CD4-positive, alpha-beta memory T cell (primary cell): ENCODE data around the gene EPB41. TPM values are rescaled to one million over a fixed set of nuclear protein-coding genes. Genes with fewer than 3 reads are reported as not detected.

ENCODE experiments used
- CTCF ChIA-PET: fragments of 350-600 bp; sonication (Branson Sonifier 250); formaldehyde crosslinking; loops from one replicate; lab custom pipeline; 2021; ENCODE audit warnings: inconsistent platforms; ENCODE audit not compliant: partially characterized antibody; lab: Charles Lee
- POLR2A ChIA-PET: fragments of 350-600 bp; sonication (Branson Sonifier 250); formaldehyde crosslinking; loops from one replicate; lab custom pipeline; 2021; ENCODE audit not compliant: partially characterized antibody; lab: Charles Lee
- DNase-seq, 5 donors: peaks; one replicate each; pipeline versions ENCODE4 v3.0.0 to v3.0.0-alpha.2; 2020 to 2022; ENCODE audit warnings: mixed read lengths in 1 of 5
- H3K27ac ChIP-seq: one replicate; pipeline ENCODE4 v1.7.0; 2013; ENCODE audit warnings: low read depth, low read length
- H3K27me3 ChIP-seq: 2 replicates; pipeline ENCODE4 v1.7.0; 2013; ENCODE audit warnings: mild to moderate bottlenecking, low read length, moderate library complexity; ENCODE audit not compliant: insufficient read depth
- H3K36me3 ChIP-seq: 2 replicates; pipeline ENCODE4 v1.7.0; 2013; ENCODE audit warnings: mild to moderate bottlenecking, low read length, moderate library complexity; ENCODE audit not compliant: insufficient read depth
- H3K4me1 ChIP-seq: 2 replicates; pipeline ENCODE4 v1.7.0; 2013; ENCODE audit warnings: mild to moderate bottlenecking, low read length, moderate library complexity; ENCODE audit not compliant: insufficient read depth
- H3K4me3 ChIP-seq, 2 donors: one replicate each; pipeline ENCODE4 v1.7.0; 2013; ENCODE audit warnings: low read length in 2 of 2, mild to moderate bottlenecking in 1 of 2
- H3K9me3 ChIP-seq, 2 donors: one replicate each; pipeline ENCODE4 v1.7.0; 2013; ENCODE audit warnings: low read length in 2 of 2, control low read depth in 1 of 2; ENCODE audit not compliant: control insufficient read depth in 1 of 2
- H3K27ac Mint-ChIP-seq, 7 donors: one replicate each; pipeline ENCODE4 v1.8.0; 2020 to 2021; ENCODE audit warnings: mixed read lengths in 7 of 7, mild to moderate bottlenecking in 6 of 7, inconsistent platforms in 3 of 7, moderate library complexity in 3 of 7
- H3K27me3 Mint-ChIP-seq, 2 donors: one replicate each; pipeline ENCODE4 v1.8.0; 2020 to 2021; ENCODE audit warnings: mixed read lengths in 2 of 2
- H3K36me3 Mint-ChIP-seq, 2 donors: one replicate each; pipeline ENCODE4 v1.8.0; 2020 to 2021; ENCODE audit warnings: mixed read lengths in 2 of 2, inconsistent platforms in 1 of 2, mild to moderate bottlenecking in 1 of 2
- H3K4me1 Mint-ChIP-seq, 4 donors: one replicate each; pipeline ENCODE4 v1.8.0; 2020 to 2021; ENCODE audit warnings: mixed read lengths in 4 of 4, mild to moderate bottlenecking in 1 of 4
- H3K4me3 Mint-ChIP-seq, 8 donors: one replicate each; pipeline ENCODE4 v1.8.0; 2020 to 2021; ENCODE audit warnings: mixed read lengths in 8 of 8, mild to moderate bottlenecking in 7 of 8, moderate library complexity in 6 of 8, inconsistent platforms in 3 of 8
- H3K9me3 Mint-ChIP-seq, 8 donors: one replicate each; pipeline ENCODE4 v1.8.0; 2020 to 2021; ENCODE audit warnings: mixed read lengths in 8 of 8, mild to moderate bottlenecking in 5 of 8, inconsistent platforms in 3 of 8, moderate library complexity in 1 of 8
- intact Hi-C: fragments of 100-400 bp; cut with micrococcal nuclease; formaldehyde crosslinking; loops from one replicate; pipeline ENCODE4 v1.15.1; 2023
- polyA plus RNA-seq, 2 donors: library from polyadenylated mRNA; unstranded; fragments of 300-500 nt; fragmentation: Illumina TruSeq; gene quantifications; one replicate each; pipeline ENCODE4 v1.2.3, GENCODE V29; 2021
- total RNA-seq, 2 experiments: library from RNA; stranded (reverse); gene quantifications; one replicate each; pipeline ENCODE4 v1.2.3, GENCODE V29; 2021

The EPB41 gene
- total and polyA plus RNA-seq, 4 experiments from 2014 or later = 56.1 to 321 (median 213) TPM

DNA sequence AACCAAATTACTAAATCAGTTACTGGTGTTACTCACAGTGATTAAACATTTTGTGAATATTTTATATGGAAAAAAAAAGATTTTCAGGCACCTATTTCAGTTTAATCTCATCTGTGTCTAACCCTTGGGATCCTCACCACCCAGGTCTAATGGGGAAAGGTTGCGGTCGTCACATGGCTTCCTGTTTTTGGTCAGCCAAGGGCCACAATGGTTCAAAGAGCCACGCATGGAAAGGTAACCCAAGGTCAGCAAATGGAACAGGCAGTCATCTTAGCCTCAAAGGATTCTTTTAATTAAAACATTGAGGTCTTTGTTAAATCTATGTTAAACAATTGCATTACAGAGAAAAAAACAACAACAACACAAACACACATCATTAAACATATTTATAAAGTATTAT, 245.4 kb downstream of the EPB41 start:
- peaks cover 13 to 24% (median 17%) of the 10 kb centered on the region in 4 donors for H3K4me1 Mint-ChIP-seq
- Histone ChIP-seq H3K9me3 (no peaks in the 10 kb centered on the region), H3K4me1 (peaks cover 22% of the 10 kb centered on the region), H3K27ac (no peak overlapping the region), H3K27me3 (no peaks in the 10 kb centered on the region), H3K36me3 (peaks cover 37% of the 10 kb centered on the region), H3K4me3 (no peak overlapping the region)
- H3K27me3 Mint-ChIP-seq = no peaks in the 10 kb centered on the region
- H3K9me3 Mint-ChIP-seq = no peaks in the 10 kb centered on the region
- intact Hi-C loops = no loop called here
- no peak overlapping the region for H3K27ac Mint-ChIP-seq
- POLR2A ChIA-PET = no interaction called here
- H3K4me3 Mint-ChIP-seq = no peak overlapping the region
- CTCF ChIA-PET = no interaction called here
- no peak for DNase-seq
- H3K36me3 Mint-ChIP-seq = peaks cover 24 to 68% of the 10 kb centered on the region in 2 donors

DNA sequence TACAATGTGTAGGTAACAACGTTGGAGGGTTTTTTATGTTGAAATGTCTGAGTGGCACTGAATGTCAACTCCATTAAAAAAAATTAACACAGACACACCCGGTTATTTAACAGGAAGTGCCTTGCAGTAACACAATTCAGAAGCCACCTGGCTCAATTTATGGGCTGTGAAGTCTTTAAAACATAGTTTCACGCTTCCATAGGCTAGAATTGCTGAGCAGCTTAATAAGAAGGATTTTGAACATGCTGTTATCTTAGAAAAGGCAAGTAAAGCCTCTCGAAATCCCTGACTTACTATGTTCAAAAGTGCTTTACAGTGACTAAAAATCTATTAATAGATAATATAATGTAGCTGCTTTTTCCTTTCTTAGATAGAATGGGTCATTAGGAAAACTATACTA, 247.7 kb downstream of the EPB41 start:
- CTCF ChIA-PET = interaction anchor here (2.4 kb wide), 1 partner anchor 40 kb away, joined by 6 read pairs; no protein-coding TSS in a partner anchor
- intact Hi-C loops = no loop called here
- Histone ChIP-seq H3K27me3 (no peaks in the 10 kb centered on the region), H3K27ac (no peak overlapping the region), H3K4me1 (peaks cover 35% of the 10 kb centered on the region), H3K36me3 (peaks cover 40% of the 10 kb centered on the region), H3K9me3 (no peaks in the 10 kb centered on the region), H3K4me3 (no peak overlapping the region)
- peaks cover 19 to 70% of the 10 kb centered on the region in 2 donors for H3K36me3 Mint-ChIP-seq
- DNase-seq = no peak
- peak overlapping the region in 2 of 7 donors; percentile 8 to 55 for H3K27ac Mint-ChIP-seq
- H3K9me3 Mint-ChIP-seq = no peaks in the 10 kb centered on the region
- peaks cover 29 to 46% (median 36%) of the 10 kb centered on the region in 4 donors for H3K4me1 Mint-ChIP-seq
- H3K27me3 Mint-ChIP-seq = no peaks in the 10 kb centered on the region
- H3K4me3 Mint-ChIP-seq = no peak overlapping the region
- POLR2A ChIA-PET = no interaction called here

DNA sequence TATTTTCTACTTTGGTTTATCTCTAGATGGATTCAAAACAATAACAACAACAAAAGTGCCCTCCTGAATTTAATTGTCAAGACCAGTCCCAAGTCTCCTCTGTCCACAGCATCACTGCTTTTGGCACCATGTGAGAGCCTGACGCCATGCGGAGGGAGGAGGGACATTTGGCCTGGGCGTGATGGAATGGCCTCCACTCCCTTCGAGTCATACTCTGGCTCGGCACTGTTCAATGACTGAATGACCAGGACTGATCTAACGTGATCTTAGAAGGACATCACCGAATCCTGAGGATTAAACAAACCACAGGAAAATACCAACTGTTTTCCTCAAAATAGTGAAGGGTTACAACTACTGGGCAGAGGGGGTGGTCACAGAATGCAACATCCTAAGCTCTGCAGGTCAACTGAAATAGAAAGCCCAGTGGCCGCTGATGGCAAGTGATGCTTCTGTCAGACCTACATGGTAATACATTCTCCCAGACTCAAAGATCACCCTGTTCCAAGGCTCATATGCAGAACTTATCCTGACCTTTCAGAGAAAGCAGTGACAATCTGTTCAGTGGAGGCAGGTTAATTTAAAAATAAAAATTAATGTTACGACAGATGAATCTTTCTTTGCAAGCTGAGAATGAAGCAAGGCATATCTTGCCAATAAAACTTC, 248.2 kb downstream of the EPB41 start:
- no peaks in the 10 kb centered on the region for H3K27me3 Mint-ChIP-seq
- H3K4me1 ChIP-seq = peaks cover 36% of the 10 kb centered on the region
- peak overlapping the region in 2 of 7 donors; percentile 4 to 8 for H3K27ac Mint-ChIP-seq
- H3K36me3 Mint-ChIP-seq = peaks cover 16 to 66% of the 10 kb centered on the region in 2 donors
- H3K9me3 Mint-ChIP-seq = no peaks in the 10 kb centered on the region
- H3K4me1 Mint-ChIP-seq = peaks cover 31 to 51% (median 39%) of the 10 kb centered on the region in 4 donors
- DNase-seq = no peak
- ChIA-PET POLR2A (no interaction called here), CTCF (interaction anchor here (2.4 kb wide), 1 partner anchor 40 kb away, joined by 6 read pairs; no protein-coding TSS in a partner anchor)
- H3K4me3 ChIP-seq = no peak overlapping the region
- H3K9me3 ChIP-seq = no peaks in the 10 kb centered on the region
- peaks cover 39% of the 10 kb centered on the region for H3K36me3 ChIP-seq
- intact Hi-C loops = no loop called here
- H3K27ac ChIP-seq = no peak overlapping the region
- no peaks in the 10 kb centered on the region for H3K27me3 ChIP-seq
- no peak overlapping the region for H3K4me3 Mint-ChIP-seq

DNA sequence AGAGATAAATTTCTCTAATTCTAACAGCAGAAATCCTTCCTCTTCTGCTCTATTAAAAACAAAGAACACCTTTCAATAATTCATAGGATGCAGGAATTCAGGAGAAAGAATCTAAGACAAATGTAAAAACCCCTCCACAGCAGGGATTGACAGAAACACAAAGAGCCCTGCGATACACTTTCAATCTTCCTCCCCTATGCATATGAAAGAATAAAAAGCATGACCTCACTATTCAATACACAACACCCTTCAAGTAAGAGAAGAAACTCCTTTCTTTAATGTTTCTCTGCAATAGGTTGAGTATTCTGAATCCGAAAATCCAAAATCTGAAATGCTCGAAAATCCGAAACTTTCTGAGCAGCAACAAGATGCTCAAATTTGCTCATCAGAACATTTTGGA, 250.2 kb downstream of the EPB41 start:
- ChIA-PET POLR2A (no interaction called here), CTCF (no interaction called here)
- Histone ChIP-seq H3K27ac (no peak overlapping the region), H3K36me3 (peaks cover 37% of the 10 kb centered on the region), H3K27me3 (no peaks in the 10 kb centered on the region), H3K9me3 (no peaks in the 10 kb centered on the region), H3K4me1 (peaks cover 47% of the 10 kb centered on the region), H3K4me3 (no peak overlapping the region)
- Mint-ChIP-seq H3K4me3 (no peak overlapping the region), H3K27me3 (no peaks in the 10 kb centered on the region), H3K4me1 (peaks cover 41 to 65% (median 52%) of the 10 kb centered on the region in 4 donors), H3K9me3 (no peaks in the 10 kb centered on the region), H3K27ac (peak overlapping the region in 4 of 7 donors; percentile 22 to 74 (median 66)), H3K36me3 (peaks cover 15 to 61% of the 10 kb centered on the region in 2 donors)
- no peak for DNase-seq
- intact Hi-C loops = no loop called here

DNA sequence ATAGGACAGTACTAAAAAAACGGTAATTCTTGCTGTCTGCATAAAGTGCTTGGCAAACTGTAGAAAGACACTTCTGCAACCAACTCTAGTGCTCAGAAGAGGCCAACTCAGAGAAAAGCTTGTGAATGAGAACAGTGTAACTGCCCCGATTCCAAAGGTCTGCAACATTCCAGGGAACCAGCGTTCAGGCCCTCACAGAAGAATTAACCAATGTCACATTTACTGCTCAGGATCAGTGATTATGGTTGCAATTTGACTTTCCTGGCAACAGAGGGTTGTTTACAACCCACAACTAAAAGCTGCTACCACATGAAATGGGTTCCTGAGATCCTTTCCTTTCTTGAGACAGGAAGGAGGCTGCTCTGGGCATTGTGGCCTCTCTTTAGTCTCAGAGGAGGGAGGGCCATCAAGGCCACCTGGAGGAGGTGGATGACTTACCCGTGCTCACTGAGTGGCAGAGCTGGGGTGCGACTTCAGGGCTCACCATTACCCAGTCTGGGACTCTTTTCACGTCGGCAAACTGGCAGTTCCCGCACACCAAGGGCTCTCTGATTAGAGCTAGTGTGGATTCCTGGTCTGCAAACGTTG, 252.0 kb downstream of the EPB41 start:
- peaks cover 18 to 60% of the 10 kb centered on the region in 2 donors for H3K36me3 Mint-ChIP-seq
- no peak for DNase-seq

DNA sequence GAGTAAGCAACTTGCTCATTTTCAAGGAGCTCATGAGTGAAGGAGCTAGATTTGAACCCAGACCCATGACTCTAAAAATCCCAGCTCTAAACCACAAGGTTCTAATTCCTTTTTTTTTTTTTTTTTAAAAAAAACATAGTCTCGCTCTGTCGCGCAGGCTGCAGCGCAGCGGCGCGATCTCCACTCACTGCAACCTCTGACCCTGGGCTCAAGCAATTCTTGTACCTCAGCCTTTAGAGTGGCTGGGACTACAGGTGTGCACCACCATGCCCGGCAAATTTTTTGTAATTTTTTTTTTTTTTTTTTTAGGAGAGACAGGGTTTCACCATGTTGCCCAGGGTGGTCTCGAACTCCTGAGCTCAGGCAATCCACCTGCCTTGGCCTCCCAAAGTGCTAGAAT, 253.5 kb downstream of the EPB41 start:
- no peaks in the 10 kb centered on the region for H3K9me3 Mint-ChIP-seq
- no peaks in the 10 kb centered on the region for H3K9me3 ChIP-seq
- H3K4me3 ChIP-seq = no peak overlapping the region
- H3K27me3 Mint-ChIP-seq = no peaks in the 10 kb centered on the region
- peaks cover 68% of the 10 kb centered on the region for H3K4me1 ChIP-seq
- no peak overlapping the region for H3K27ac Mint-ChIP-seq
- ChIA-PET CTCF (interaction anchor here (1.1 to 2.1 kb wide), 4 partner anchors 12 to 283 kb away, joined by 3 to 6 read pairs (median 4); partner anchors contain the start of gene SRSF4), POLR2A (interaction anchor here (0.6 to 3.8 kb wide), 2 partner anchors 13 to 646 kb away, joined by 3 to 20 read pairs; partner anchors contain the start of gene SRSF4)
- DNase-seq = no peak
- H3K27me3 ChIP-seq = no peaks in the 10 kb centered on the region
- H3K4me1 Mint-ChIP-seq = peaks cover 65 to 86% (median 75%) of the 10 kb centered on the region in 4 donors
- H3K4me3 Mint-ChIP-seq = no peak overlapping the region
- H3K36me3 ChIP-seq = peaks cover 30% of the 10 kb centered on the region
- no peak overlapping the region for H3K27ac ChIP-seq
- intact Hi-C loops = no loop called here
- peaks cover 26 to 69% of the 10 kb centered on the region in 2 donors for H3K36me3 Mint-ChIP-seq

More for the DNA sequence above, 252.0 kb downstream of the EPB41 start:
- H3K9me3 ChIP-seq = no peaks in the 10 kb centered on the region
- Mint-ChIP-seq H3K4me3 (peak overlapping the region in 1 of 8 donors; percentile 66), H3K9me3 (no peaks in the 10 kb centered on the region), H3K27me3 (no peaks in the 10 kb centered on the region), H3K4me1 (peaks cover 56 to 80% (median 67%) of the 10 kb centered on the region in 4 donors), H3K27ac (peak overlapping the region in 4 of 7 donors; percentile 19 to 77 (median 48))
- POLR2A ChIA-PET = interaction anchor here (3.8 kb wide), 1 partner anchor 15 kb away, joined by 20 read pairs; the partner anchor contains the start of gene SRSF4
- peaks cover 65% of the 10 kb centered on the region for H3K4me1 ChIP-seq
- CTCF ChIA-PET = interaction anchor here (1.2 to 2.1 kb wide), 3 partner anchors 16 to 290 kb away, joined by 3 to 6 read pairs (median 4); partner anchors contain the start of gene SRSF4
- peaks cover 30% of the 10 kb centered on the region for H3K36me3 ChIP-seq
- no peaks in the 10 kb centered on the region for H3K27me3 ChIP-seq
- intact Hi-C loops = no loop called here
- no peak overlapping the region for H3K27ac ChIP-seq
- no peak overlapping the region for H3K4me3 ChIP-seq
